Muscle layer of colon (tissue), 2 donors: ENCODE measurements around the gene ELANE.

Source experiments
- H3K27ac ChIP-seq: one replicate; pipeline ENCODE4 v1.7.0; 2013; ENCODE audit warnings: low read depth, mild to moderate bottlenecking, low read length, moderate library complexity
- H3K27me3 ChIP-seq, 2 donors: one replicate each; pipeline ENCODE4 v1.7.0; 2013; ENCODE audit warnings: low read length in 2 of 2, mild to moderate bottlenecking in 2 of 2; ENCODE audit not compliant: insufficient read depth in 2 of 2, control insufficient read depth in 1 of 2
- H3K36me3 ChIP-seq: one replicate; pipeline ENCODE4 v1.7.0; 2013; ENCODE audit warnings: mild to moderate bottlenecking, low read length; ENCODE audit not compliant: insufficient read depth
- H3K4me1 ChIP-seq: one replicate; pipeline ENCODE4 v1.7.0; 2013; ENCODE audit warnings: mild to moderate bottlenecking, low read length; ENCODE audit not compliant: insufficient read depth
- H3K4me3 ChIP-seq, 2 donors: one replicate each; pipeline ENCODE4 v1.7.0; 2013; ENCODE audit warnings: low read length in 2 of 2, low read depth in 1 of 2, mild to moderate bottlenecking in 1 of 2, moderate library complexity in 1 of 2
- H3K9ac ChIP-seq: one replicate; pipeline ENCODE4 v1.7.0; 2013; ENCODE audit warnings: low read length
- H3K9me3 ChIP-seq: one replicate; pipeline ENCODE4 v1.7.0; 2013; ENCODE audit warnings: mild to moderate bottlenecking, low read length
- donor health status: abdominal sarcoma.
- donor health status: Adenocarcinoma of cecum.

ELANE gene

GRCh38 chr19:899336-900042 is 47.4 kb downstream of the ELANE start:
- no peaks in the 10 kb centered on the region for H3K4me1 ChIP-seq

DNA sequence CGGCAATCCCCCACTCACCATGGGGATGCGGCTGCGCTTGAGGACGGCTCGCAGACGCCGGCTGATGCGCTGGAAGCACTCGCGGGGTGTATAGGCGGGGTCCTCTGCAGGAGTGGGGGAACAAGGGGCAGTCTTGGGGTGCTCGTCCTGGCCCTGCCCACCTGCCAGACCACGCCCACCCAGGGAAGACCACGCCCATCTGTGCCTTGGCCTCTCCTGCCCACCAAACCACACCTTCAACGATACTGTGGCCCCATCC is 47.9 kb downstream of the ELANE start:
- H3K27me3 ChIP-seq, result no peaks in the 10 kb centered on the region
- H3K4me3 ChIP-seq, result no peak overlapping the region
- H3K27ac ChIP-seq, result no peak overlapping the region
- H3K9me3 ChIP-seq, result no peaks in the 10 kb centered on the region
- peaks cover 5% of the 10 kb centered on the region for H3K36me3 ChIP-seq
- H3K9ac ChIP-seq, result no peak overlapping the region
- no peaks in the 10 kb centered on the region for H3K4me1 ChIP-seq

More at GRCh38 chr19:899336-900042, 47.4 kb downstream of the ELANE start:
- Histone ChIP-seq H3K36me3 (peaks cover 5% of the 10 kb centered on the region), H3K9ac (no peak overlapping the region), H3K9me3 (no peaks in the 10 kb centered on the region), H3K27me3 (no peaks in the 10 kb centered on the region), H3K4me3 (no peak overlapping the region), H3K27ac (no peak overlapping the region)

- Histone ChIP-seq H3K9ac (no peak overlapping the region), H3K27me3 (no peaks in the 10 kb centered on the region), H3K9me3 (no peaks in the 10 kb centered on the region), H3K4me1 (no peaks in the 10 kb centered on the region), H3K36me3 (peaks cover 5% of the 10 kb centered on the region), H3K27ac (no peak overlapping the region), H3K4me3 (no peak overlapping the region)
Observed at GRCh38 chr19:900302-901111, 48.4 kb downstream of the ELANE start.

DNA sequence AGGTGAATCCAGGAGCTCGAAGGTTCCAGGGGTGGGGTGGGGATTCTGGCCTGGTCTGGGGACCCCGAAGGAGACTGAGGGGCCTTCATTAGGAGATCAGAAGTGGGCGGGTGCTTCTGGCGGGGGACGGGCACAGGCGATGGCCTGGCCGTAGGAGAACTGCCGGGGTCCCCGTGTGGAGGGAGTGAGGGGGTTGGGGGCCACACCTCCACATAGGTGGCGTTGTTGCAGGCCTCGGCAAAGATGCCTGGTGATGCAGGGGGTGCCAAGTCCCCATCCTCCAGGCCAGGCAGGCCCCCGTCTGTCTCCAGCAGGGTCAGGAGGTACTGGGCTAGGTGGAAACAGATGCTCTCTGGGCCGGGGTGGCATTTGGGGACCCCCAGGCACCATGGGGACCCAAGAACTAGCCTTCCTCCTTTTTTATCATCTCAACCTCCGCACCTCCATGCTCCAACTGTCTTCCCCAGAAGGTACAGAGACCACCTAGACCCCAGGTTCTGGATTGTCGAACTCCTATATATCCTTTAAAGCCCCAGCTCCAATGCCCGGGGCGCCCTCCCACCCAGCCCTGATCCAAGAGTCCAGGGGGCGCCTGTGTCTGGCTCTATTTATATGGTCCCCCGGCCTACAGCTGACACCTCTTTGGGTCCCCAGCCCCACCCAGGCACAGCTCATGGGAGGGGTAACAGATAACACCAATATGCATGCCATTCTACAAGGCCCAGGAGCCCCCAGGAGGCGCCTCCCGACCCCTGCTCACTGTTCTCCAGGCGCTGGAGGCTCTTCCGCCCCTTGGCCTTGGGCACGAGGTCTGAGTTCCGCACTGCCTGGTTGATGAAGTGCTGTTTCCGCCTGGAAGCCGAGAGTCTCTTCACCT is 49.4 kb downstream of the ELANE start:
- Histone ChIP-seq H3K27me3 (no peaks in the 10 kb centered on the region), H3K27ac (no peak overlapping the region), H3K4me3 (no peak overlapping the region), H3K4me1 (no peaks in the 10 kb centered on the region), H3K36me3 (peaks cover 5% of the 10 kb centered on the region), H3K9me3 (no peaks in the 10 kb centered on the region), H3K9ac (no peak overlapping the region)

DNA sequence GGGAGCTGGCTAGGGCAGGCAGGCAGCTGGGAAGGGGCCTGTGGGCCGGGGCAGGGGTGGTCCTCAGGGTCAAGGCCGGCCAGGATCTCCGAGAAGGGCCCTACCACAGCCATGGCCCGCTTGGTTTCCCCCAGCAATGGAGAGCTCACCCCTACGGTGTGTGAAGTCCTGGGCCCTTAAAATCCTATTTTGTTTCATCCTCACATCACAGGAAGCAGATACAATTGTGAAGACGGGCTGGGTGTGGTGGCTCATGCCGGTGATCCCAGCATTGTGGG is 49.9 kb downstream of the ELANE start:
- H3K36me3 ChIP-seq, result no peaks in the 10 kb centered on the region
- no peaks in the 10 kb centered on the region for H3K4me1 ChIP-seq
- H3K27ac ChIP-seq, result no peak overlapping the region
- H3K4me3 ChIP-seq, result no peak overlapping the region
- H3K27me3 ChIP-seq, result no peaks in the 10 kb centered on the region
- H3K9ac ChIP-seq, result no peak overlapping the region
- no peaks in the 10 kb centered on the region for H3K9me3 ChIP-seq

GRCh38 chr19:902446-903226 is 50.5 kb downstream of the ELANE start:
- Histone ChIP-seq H3K9ac (no peak overlapping the region), H3K27ac (no peak overlapping the region), H3K27me3 (no peaks in the 10 kb centered on the region), H3K36me3 (no peaks in the 10 kb centered on the region), H3K9me3 (no peaks in the 10 kb centered on the region), H3K4me1 (no peaks in the 10 kb centered on the region), H3K4me3 (no peak overlapping the region)

DNA sequence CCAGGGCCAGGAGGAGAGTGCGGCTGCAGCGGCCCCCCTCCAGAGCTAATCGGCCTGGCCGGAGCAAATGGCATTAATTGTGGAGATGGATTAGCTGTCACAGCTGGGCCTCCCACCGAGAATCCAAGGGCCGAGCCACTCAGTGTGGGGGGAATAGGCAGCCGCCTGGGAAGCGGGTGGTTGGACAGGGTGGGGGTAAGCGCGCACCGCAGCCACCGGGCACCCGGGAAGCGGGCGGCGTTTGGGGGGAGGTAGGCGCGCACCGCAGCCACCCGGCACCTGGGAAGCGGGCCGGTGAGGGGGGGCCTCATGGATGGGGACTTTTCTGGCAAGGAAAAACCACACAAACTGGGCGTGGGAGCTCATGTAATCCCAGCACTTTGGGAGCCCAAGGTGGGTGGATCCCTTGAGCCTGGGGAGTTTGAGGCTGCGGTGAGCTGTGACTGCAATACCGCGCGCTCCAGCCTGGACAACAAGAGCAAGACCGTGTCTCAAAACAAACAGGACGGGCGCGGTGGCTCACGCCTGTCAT is 51.2 kb downstream of the ELANE start:
- no peaks in the 10 kb centered on the region for H3K36me3 ChIP-seq
- H3K9ac ChIP-seq, result no peak overlapping the region
- H3K4me3 ChIP-seq, result no peak overlapping the region
- no peaks in the 10 kb centered on the region for H3K4me1 ChIP-seq
- H3K27me3 ChIP-seq, result no peaks in the 10 kb centered on the region
- no peaks in the 10 kb centered on the region for H3K9me3 ChIP-seq
- no peak overlapping the region for H3K27ac ChIP-seq

- Histone ChIP-seq H3K4me3 (no peak overlapping the region), H3K4me1 (no peaks in the 10 kb centered on the region), H3K27ac (no peak overlapping the region)
Observed at GRCh38 chr19:904545-904944, 52.4 kb downstream of the ELANE start.

More at GRCh38 chr19:904545-904944, 52.4 kb downstream of the ELANE start:
- Histone ChIP-seq H3K9me3 (no peaks in the 10 kb centered on the region), H3K9ac (no peak overlapping the region), H3K36me3 (no peaks in the 10 kb centered on the region), H3K27me3 (no peaks in the 10 kb centered on the region)
